ENCODE data around the gene AP2A1.

GRCh38 chr19:49806620-49806959 is 39.8 kb downstream of the AP2A1 start:
- no peak for TF ChIP-seq CTCF (IDR thresholded peaks at IDR 0.05; ENCODE audit: low read depth, low read length)
- TF ChIP-seq POLR2A (IDR thresholded peaks at IDR 0.05; ENCODE audit: extremely low read depth, insufficient read length) = no peak
- no peak for TF ChIP-seq MAX (IDR thresholded peaks at IDR 0.05; ENCODE audit: low read depth, low read length)
- no peak for TF ChIP-seq MYC (IDR thresholded peaks at IDR 0.05; ENCODE audit: low read depth, low read length)

Measured in NB4 (cell line).